ENCODE data around the gene CFAP46.

Gene CFAP46

DNA sequence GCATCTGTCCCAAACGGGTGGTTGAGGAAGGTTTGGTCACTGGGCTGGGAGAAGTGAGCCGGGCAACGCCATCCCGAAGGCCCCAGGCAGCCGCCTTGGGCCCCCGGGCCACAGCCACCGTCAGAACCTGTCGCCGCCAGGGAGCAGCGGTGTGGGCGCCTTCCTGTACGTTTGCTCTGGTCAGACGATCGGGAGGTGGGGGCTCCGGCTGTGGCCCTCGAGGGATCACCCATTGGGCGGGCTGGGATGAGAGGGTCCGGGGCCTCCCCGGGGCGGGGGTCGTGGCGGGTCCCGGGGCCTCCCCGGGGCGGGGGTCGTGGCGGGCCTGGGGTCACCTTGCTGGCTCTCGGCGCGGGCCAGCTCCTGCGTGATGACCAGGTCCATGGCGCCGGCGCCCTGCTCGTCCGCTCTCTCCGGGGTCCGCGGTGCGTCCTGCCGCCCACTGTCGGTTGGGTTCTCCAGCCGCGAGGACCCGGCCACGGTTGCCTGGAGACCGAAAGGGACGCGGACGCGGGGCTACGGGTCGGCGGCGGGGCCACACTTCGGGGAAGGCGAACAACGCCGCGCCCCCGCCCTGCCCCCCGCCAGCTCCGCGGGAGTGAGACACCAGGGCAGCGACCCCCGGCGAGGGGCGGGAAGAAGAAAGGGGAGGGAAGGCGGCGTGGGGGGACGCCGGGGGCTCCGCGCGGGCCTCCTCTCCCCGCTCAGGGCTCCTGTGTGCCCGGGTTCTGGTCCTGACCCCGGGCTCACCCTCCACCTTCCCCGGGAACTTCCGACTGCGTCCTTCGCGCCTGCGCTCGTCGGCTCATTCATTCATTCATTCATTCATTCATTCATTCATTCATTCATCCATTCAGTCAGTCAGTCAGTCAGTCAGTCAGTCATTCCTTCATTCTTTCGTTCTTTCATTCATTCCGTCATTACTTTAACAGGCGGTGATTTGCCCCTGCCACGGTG lies at the start of gene CFAP46:
CFAP46 (minus strand) TSS at position 470 of the 957 bp plus-strand sequence; CDS start at position 384, 86 bp downstream.
- peak; percentile 32 for DNase-seq

DNA sequence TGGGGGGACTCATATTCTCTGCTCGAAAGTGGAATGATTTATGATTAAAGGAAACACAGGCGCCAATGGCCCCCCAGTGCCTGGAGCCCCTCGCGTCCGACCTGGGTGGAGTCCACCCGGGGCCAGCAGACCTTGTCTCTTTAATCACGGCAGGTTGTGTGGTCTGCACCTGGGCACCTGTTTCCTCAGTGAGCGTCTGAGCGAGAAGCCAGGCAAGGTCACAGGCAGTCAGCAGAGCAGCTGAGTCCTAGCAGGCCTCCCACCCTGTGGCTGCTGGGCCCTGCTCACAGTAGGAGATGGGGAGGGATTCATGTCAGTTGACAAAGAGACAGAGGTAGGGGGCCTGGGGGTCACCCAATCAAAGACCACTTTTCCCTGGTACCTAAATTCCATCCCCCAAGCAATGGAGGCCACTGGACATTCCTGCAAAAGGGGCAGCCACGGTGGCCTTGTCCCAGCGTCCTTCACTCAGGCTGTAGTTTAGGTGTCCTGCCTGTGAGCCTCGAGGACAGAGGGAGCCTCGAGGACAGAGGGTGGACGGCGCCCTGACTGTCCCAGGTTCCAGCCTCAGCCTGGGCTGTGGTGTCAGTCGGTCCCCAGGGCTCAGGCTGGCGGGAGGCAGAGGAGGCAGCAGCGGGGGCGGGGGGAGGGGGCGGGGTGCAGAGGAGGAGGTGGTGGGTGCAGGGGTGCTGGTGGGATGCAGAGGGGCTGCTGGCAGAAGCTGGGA lies 49.5 kb upstream of the CFAP46 start:
- no peak for DNase-seq

DNA sequence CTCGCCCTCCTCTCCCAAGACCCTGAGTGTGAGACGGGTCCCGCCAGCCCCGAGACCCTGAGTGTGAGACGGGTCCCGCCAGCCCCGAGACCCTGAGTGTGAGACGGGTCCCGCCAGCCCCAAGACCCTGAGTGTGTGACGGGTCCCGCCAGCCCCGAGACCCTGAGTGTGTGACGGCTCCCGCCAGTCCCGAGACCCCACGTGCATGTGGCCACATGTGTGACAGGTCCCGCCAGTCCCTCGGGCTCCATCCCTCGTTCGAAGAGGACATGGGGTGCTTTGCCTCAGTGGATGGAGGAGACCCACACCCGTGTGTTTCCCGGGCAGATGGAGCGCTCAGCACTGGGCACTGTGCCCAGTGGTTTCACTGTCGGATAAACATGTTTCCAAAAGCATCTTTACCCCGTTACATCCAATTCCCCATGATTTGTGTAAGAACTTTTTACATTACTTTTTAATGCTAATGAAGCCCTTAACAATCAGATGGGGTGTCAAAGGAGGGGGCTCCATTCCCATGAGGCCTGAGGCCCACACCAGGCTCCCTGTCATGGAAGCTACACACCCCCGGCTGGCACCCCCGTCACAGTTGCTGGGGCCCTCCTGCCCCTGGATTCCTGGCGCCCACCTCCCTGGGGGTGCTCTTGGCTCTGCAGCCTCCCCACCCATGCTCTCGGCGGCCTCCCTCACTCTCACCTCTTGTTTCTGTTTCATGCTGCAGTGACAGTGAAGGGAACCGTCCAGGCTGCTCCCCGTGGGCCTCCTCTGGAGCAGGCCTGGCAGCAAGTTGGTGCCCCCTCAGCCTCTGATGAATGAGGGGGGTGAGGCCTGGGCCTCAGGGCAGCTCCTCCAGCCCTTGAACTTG lies 48.5 kb upstream of the CFAP46 start:
- no peak for DNase-seq

DNA sequence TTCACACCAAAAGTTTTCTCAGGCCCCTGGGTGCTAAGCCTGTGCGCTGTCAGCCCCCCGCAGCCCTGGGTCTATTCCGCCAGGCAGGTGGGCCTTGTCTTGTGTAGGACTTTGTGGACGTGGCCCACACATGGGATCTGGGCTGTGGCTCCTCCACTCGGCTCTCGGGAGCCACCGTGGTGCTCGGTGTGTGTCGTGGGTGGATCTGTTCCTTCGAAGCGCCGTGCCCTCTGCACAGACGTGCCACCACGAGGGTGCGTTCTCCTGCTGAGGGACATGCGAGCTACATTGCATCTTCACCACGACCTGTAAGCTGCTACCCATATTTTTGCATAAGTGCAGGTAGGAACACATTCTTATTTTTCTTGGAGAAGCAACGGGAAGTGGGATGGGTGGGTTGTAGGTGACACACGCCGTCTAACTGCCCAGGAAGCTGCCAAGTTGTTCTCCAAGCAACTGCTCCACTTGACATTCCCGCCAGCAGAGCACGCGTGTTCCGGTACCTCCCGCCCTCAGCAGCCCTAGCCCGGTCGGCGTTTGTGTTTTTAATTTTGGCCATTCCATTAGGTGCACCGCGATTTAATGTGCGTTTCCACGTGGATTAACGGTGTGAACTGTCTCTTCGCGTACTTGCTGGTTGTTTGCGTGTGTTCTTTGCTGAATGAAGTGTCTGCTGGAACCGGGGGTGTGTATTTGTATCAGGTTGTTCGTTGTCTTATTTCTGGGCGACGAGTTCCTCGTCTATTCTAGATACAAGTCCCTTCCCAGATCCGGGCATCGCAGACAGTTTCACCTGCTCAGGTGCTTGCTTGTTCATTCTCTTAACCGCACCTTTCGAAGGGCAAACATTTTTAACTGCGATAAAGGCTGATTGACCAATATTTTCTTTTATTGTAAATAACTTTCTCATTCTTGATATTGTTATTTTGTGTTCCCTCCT lies 47.4 kb upstream of the CFAP46 start:
- DNase-seq, result no peak

DNA sequence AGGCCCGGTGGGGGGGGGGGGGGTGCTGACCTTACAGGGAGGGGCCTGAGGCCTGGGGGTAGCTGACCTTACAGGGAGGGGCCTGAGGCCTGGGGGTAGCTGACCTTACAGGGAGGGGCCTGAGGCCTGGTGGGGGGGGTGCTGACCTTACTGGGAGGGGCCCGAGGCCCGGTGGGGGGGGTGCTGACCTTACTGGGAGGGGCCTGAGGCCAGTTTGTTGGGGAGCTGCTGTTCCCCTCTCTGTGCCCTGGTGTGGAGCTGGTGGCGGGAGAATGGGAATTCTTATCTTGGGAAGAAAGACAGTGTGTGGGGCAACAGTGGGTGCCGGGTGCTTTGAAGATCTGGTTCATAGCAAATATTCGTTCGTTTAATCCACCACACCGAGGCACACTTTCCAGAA lies 46.6 kb upstream of the CFAP46 start:
- no peak for DNase-seq

DNA sequence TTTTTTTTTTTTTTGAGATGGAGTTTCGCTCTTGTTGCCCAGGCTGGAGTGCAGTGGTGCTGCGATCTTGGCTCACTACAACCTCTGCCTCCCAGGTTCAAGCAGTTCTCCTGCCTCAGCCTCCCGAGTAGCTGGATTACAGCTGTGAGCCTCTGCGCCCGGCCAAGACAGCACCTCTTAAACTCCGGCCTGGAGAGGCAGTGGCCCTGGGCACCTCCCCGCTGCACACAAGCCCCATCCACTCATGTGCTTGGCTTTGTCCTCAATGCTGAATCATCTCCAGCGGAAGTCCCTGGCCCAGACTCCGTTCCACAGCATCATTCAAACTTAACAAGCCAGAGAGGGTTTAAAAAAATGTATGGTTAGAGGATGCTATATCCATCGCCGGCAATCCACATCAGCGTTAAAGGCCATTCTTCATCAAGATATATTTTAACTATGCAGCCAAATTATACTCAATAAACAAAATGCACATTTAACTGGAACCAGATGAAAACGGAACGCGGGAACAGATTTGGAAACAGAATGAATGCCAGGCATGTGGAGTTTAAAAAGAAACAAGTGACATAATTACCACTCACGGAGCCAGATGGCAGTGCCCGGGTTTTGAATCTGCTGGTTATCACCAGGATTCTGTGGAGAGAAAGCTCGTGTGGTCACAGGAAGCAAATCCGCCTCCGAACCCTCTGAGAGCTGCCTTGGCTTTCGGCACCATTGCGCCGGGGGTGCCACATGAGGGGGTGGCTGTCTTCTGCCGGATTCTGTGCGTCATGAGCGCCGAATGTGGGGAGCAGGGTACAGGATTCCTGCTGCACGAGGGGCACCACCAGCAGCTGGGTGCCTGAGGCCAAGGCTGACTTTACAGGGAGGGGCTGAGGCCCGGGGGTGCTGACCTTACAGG lies 45.6 kb upstream of the CFAP46 start:
- no peak for DNase-seq

DNA sequence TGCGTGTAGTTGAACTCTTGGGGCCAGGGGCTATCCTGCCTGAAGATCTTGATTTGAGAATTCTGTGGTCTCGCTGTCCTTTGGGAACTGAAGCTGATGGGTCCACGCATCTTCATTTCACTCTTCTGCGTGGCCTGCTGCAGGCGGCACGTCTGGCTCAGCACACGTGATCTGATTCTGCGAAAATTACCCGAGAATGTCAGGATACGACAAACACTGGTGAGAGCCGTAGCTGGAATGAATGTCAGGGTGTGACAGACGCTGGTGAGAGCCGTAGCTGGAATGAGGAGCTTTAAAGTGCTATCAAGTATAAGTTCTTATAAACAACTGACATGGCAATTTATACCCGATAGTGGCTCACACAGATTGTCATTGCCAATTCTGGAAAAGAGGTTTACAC lies 44.6 kb upstream of the CFAP46 start:
- no peak for DNase-seq

DNA sequence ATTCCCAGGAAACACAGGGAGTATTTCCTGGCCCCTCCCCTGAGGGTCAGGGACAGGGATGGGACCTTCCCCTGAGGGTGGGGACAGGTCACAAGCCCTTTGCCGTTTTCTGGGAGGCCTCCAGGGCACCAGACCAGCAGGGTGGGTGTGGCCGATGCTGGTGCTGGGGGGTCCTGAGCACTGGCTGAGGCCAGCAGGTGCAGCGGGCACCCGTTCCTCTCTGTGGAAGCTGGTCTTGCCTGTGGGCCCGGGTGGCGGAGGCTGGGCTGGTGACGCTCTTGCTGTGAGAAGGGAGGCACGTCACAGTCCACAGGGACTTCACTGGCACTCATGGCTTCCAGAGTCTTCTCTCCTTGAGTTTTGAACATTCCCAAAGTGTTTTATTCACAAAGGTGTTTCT lies 44.2 kb upstream of the CFAP46 start:
- no peak for DNase-seq

DNA sequence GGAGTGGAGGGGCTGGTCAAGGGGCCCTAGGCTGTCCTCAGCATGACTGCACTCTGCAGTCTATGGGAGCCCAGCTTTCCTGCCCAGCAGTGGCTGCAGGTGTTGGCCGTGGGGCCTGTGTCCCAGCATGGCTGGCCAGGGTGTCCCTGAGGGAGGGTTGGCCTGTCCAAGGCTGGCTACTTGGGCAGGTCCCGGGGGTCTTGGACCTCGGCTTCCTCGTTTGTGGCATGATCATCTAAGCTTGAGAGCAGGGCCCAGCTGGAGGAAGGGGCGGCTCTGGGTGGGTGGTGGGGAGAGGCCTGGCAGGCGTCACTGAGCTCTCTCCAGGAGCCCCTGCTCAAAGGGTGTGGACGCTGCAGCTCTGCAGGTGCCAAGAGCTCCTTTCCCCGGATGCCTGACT lies 43.7 kb upstream of the CFAP46 start:
- no peak for DNase-seq

DNA sequence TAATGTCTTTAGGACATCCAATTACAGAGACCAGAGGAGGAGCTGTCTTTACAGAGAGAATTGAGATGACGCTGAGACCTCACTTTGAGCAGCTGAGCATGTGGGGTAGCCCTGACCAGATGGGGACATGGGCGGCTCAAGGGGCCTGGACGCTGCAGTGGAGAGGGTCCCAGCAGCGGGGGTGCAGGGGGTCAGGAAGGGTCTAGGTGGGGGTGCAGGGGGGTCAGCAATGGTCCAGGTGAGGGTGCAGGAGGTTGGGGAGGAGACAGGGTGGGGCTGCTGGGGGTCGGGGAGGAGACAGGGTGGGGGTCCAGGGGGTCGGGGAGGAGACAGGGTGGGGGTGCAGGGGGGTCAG lies 43.2 kb upstream of the CFAP46 start:
- DNase-seq, result no peak

DNA sequence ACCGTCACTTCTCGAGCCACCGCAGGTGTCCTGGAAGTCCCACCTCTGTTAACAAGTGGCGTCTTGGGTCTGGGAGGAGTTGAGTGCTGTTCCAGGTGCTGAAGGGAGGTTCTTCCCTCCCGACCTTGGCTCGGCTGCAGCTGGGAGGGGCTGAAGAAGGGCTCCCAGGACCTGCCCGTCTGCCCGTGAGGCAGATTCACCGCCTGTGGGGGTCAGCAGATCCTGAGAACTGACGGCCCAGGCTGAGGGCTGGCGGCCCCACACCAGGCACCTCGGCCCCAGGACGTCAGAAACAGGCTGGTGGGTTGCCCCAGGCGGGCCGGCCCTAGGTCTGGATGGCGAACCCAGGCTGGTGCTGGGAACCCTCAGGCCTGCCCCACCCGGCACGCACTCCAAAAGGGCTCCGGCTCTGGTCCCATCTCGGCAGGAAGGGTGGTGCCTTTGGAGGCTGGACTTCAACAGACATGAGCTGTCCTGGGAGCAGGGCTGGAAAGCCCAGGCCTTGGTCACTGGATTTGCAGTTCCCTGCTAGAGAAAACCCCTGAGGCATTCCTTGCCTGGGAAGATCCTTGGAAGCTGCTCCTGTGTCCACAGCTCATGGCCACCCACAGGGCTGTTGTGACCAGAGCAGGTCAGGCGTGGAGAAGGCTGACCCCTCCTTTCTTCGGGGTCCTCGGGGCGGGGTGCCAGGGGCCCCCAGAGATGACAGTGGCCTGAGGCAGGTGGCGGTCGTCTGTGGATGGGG lies 42.6 kb upstream of the CFAP46 start:
- no peak for DNase-seq

DNA sequence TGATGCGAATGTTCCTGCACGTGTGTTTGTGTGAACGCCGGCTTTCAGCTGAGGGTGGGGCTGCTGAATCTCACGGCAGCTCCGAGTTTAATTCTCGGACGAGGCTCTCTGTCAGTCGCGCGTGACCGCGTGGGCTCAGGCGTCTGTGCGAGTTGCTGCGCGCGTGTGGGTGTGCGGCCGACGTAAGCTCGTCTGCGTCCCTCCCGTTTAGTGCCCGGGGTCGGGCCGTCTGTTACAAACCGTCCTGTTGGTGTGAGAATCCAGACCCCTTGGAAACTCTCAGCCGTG lies 41.6 kb upstream of the CFAP46 start:
- no peak for DNase-seq

DNA sequence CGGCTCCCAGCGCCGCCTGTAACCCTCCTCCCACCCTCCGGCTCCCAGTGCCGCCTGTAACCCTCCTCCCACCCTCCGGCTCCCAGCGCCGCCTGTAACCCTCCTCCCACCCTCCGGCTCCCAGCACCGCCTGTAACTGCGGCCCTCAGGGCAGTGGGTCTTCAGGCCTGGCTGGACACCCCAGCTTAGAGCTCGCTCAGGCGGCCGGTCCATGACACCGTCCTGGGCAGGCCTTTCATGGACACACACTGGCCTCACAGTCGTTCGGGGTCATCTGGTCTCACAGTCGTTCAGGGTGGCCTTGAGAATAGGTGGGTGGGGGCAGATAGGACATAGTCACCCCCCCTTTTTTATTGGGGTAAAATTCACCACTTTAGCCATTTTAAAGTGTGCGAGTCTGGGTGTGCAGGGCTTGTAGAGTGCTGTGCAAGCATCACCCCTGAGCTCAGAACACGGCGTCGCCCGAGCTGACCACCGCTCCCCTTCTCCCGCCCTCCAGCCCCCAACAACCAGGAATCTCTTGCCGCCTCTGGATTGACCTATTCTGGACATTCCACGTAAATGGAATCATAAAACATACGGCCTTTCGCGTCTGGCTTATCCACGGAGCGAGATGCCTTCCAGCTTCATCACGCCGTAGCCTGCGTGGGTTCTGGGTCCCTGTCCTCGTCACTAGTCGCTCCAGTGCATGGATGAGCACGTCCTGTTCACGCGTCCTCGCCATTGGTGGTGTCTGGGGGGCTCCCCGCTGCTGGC lies 41.1 kb upstream of the CFAP46 start:
- DNase-seq, result no peak

DNA sequence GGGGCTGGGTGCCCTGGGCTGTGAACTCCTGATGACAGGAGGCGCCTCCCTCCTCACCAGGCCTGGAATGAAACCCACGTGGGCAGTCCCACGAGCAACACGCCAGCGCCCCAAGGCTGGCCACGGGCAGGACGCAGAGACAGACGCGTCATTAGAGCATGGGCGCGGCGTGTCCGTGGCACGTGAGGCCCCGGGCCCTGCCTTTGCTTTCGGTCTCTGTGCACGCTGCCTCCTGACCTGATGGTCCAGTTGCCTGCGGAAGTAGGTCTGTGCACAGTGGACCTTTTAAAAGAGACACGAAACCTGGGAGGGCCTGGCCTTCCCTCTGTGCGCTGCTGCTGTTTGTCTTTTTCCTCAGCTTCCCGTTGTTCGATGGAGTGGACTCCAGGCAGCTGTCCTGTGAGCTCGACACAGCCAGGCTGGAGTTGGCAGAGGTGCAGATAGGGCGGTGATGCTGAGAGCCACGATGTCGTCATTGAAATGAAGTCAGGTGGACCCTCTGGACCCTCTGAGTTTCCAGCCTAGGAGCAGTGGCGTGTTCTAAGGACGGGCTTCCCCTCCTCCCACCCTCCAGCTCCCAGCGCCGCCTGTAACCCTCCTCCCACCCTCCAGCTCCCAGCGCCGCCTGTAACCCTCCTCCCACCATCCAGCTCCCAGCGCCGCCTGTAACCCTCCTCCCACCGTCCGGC lies 40.1 kb upstream of the CFAP46 start:
- DNase-seq, result no peak

DNA sequence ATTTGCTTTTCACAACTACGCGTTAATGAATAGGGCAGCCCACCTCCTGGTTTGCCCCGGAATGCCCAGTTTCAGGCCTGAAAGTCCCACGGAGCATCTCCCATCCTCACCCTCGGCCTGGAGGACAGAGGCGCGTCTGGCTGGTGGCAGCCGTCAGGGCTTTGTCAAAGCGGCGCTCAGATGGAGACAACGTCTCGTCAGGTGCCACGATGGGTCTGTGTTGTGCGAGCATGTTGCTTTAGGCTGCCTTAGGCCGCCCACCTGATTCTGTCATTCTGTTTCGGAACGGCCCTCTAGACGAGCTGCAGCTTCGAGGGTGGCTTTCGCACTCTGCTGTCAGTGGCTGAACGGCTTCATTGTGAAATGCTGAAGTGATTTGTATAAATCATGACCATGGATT lies 39.4 kb upstream of the CFAP46 start:
- DNase-seq, result no peak

DNA sequence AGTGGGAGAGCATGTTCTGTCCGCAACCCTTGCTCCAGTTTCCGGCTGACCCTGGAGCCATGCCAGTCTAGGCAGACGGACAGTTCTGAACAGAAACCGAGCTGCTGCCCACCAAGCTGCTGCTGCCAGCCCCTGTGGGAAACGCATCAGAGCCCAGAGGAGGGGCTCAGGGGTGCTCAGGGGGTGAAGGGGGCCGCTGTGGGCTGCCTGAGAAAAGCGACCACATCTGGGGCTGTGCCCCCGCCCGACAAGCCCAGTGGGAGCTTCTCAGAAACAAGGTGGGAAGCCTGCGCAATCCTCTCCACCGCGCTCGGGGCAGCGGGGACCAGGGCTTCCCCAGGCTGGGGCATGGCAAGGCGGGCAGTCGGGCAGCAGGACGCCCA lies 38.8 kb upstream of the CFAP46 start:
- DNase-seq, result no peak

DNA sequence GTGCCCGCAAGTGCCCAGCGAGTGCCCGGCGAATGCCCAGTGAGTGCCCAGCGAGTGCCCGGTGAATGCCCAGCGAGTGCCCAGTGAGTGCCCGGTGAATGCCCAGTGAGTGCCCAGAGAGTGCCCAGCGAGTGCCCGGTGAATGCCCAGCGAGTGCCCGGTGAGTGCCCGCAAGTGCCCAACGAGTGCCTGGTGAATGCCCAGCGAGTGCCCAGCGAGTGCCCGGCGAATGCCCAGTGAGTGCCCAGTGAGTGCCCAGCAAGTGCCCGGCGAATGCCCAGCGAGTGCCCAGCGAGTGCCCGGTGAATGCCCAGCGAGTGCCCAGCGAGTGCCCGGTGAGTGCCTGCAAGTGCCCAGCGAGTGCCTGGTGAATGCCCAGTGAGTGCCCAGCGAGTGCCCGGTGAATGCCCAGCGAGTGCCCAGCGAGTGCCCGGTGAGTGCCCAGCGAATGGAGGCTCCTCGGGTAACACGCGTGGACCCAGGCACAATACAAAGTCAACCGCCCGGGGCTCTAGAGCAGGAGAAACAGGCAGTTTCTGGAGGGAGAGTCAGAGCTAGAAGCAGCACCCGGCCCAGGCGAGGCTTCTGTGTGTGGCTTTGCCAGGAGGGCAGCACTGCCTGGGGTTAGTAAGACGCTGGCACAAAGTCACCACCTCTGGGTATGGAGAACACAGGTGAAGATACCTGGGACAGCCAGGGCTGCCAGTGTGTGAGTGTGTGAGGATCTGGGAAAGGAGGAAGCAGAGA lies 38.2 kb upstream of the CFAP46 start:
- no peak for DNase-seq

All from hematopoietic multipotent progenitor cell treated with erythropoietin and hydrocortisone succinate and interleukin-3 and kit ligand, for 6 days (in vitro differentiated cells).